CD4-positive, alpha-beta T cell treated with Interleukin-6 at 100 ng/mL for 8 hours (primary cell): ENCODE data around the gene ZNF503.

Experiments used
- DNase-seq: peaks from one replicate; pipeline ENCODE4 v3.0.0-alpha.2; 2020; ENCODE audit warnings: mixed read lengths, low spot score

Gene ZNF503

DNA sequence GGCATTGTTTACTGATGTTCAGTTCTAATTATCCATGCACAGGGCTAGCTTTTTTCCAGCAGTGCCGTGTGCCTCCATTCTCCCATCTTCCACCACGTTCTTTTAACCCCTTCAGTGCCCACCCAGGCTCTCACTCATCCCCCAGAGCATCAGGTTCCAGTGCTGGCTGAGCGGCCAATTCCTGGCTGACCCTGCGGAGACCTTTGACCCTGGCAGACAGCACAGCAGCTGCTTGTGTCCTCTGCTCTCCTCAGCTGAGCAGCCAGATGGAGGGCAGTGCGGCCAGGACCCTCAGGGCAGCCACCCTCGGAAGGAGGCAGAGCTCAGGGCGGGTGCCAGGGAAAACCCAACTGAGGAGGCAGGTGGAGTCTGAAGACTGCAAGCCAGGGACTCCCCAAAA is 48.4 kb downstream of the ZNF503 start:
- DNase-seq = no peak

- DNase-seq = no peak
Measured at GRCh38 chr10:75352650-75353049, 48.9 kb downstream of the ZNF503 start.

DNA sequence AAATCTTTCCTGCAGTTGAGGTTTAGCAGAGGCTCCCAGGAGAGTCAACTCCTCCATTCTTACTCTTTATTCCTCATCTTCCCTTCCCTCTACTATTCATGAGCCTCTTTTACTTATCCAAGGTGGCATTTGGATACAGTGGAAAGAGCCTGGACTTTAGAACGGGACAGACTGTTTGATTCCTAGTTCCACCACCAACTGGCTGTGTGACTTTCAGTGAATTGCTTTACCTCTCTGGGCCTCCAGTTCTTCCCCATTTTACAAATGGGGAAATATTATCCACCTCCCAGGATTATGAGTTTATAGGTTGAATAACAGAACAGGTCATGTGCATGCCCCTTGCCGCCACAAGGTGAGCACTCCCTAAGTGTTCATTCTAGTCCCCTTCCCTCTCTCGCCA is 49.9 kb downstream of the ZNF503 start:
- no peak for DNase-seq

GRCh38 chr10:75350791-75351190 is 50.8 kb downstream of the ZNF503 start:
- no peak for DNase-seq
